HCT116 (cell line): ENCODE data around the gene KDM5C.

ENCODE experiments used
- EZH2 ChIP-seq: fragments of 200-600 bp; sonication (generic); IDR thresholded peaks from 2 replicates; pipeline ENCODE4 v1.6.1; 2017; ENCODE audit warnings: antibody characterized with exemption, mixed run types
- POLR2AphosphoS5 ChIP-seq: IDR thresholded peaks from 2 replicates; pipeline ENCODE4 v1.6.1; 2011; ENCODE audit warnings: mild to moderate bottlenecking, low read depth, low read length, moderate library complexity
- TF ChIP-seq, protein P1 (sequence below), 3 experiments: fragments of 200-600 bp in 1 of 3; sonication (generic) in 1 of 3; IDR thresholded peaks in 2 of 3; conservative IDR thresholded peaks in 1 of 3; 2 replicates each; pipeline ENCODE4 v1.5.1; 2012 to 2017; ENCODE audit warnings: low read depth in 2 of 3, low read length in 2 of 3, antibody characterized with exemption in 1 of 3, borderline replicate concordance in 1 of 3, control low read depth in 1 of 3, mild to moderate bottlenecking in 1 of 3, mixed read lengths in 1 of 3, mixed run types in 1 of 3, moderate library complexity in 1 of 3; ENCODE audit not compliant: insufficient read depth in 1 of 3

DNA sequence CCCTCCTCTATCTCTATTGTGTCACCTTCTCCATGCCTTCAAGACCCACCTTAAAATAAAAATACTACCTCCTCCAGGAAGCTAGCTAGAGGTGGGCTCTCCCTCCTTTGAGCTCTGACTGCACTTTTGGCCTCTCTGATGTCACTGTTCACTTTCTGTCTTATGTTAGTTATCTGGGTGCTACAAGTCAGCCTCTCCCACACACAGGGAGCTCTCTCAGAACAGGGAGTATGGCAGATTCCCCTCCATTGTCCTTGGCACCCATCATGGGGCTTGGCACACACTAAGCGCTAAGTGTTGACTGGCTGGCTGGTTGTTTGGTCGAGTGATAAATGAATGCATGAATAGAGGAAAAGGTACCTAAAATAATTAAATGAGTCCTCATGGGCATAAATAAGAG lies 21.2 kb upstream of the KDM5C start:
- TF ChIP-seq, protein P1, sequence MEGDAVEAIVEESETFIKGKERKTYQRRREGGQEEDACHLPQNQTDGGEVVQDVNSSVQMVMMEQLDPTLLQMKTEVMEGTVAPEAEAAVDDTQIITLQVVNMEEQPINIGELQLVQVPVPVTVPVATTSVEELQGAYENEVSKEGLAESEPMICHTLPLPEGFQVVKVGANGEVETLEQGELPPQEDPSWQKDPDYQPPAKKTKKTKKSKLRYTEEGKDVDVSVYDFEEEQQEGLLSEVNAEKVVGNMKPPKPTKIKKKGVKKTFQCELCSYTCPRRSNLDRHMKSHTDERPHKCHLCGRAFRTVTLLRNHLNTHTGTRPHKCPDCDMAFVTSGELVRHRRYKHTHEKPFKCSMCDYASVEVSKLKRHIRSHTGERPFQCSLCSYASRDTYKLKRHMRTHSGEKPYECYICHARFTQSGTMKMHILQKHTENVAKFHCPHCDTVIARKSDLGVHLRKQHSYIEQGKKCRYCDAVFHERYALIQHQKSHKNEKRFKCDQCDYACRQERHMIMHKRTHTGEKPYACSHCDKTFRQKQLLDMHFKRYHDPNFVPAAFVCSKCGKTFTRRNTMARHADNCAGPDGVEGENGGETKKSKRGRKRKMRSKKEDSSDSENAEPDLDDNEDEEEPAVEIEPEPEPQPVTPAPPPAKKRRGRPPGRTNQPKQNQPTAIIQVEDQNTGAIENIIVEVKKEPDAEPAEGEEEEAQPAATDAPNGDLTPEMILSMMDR (IDR thresholded peaks at IDR 0.05 in 2 of 3, conservative IDR thresholded peaks at IDR 0.05 in 1 of 3; ENCODE audit: borderline replicate concordance in 1 of 3, insufficient read depth in 1 of 3, low read depth in 2 of 3, low read length in 2 of 3), result no peak
- TF ChIP-seq EZH2 (no peak), POLR2AphosphoS5 (no peak)
